WERI-Rb-1 (cell line): ENCODE results near the gene OR6X1.

ENCODE experiments used
- DNase-seq: peaks from one replicate; pipeline ENCODE4 v3.0.0-alpha.2; 2020
- H3K27ac ChIP-seq: fragments of 250-450 bp; sonication (Bioruptor Pico); 2 replicates; pipeline ENCODE4 v1.5.1; 2020; ENCODE audit warnings: mild to moderate bottlenecking, moderate library complexity
- H3K27me3 ChIP-seq: fragments of 250-450 bp; sonication (Bioruptor Pico); 2 replicates; pipeline ENCODE4 v1.5.1; 2021; ENCODE audit warnings: mild to moderate bottlenecking, low read depth, moderate library complexity; ENCODE audit not compliant: insufficient read depth, severe bottlenecking
- H3K36me3 ChIP-seq: fragments of 250-450 bp; sonication (Bioruptor Pico); 2 replicates; pipeline ENCODE4 v1.5.1; 2020; ENCODE audit warnings: mild to moderate bottlenecking, moderate library complexity
- H3K4me3 ChIP-seq: 2 replicates; pipeline ENCODE4 v1.5.1; 2011; ENCODE audit warnings: low read depth, mild to moderate bottlenecking, control low read depth, low read length
- H3K9me3 ChIP-seq: fragments of 250-450 bp; sonication (Bioruptor Pico); 2 replicates; pipeline ENCODE4 v1.5.1; 2021; ENCODE audit warnings: mild to moderate bottlenecking, moderate library complexity; ENCODE audit not compliant: severe bottlenecking
- CTCF ChIP-seq: IDR thresholded peaks from 2 replicates; pipeline ENCODE4 v1.5.1; 2011; ENCODE audit warnings: low read depth, mild to moderate bottlenecking, control low read depth, inconsistent platforms, low read length

The OR6X1 gene

GRCh38 chr11:123765601-123766000 is 11.3 kb upstream of the OR6X1 start:
- Histone ChIP-seq H3K4me3 (no peak overlapping the region), H3K36me3 (no peaks in the 10 kb centered on the region), H3K27ac (no peak overlapping the region), H3K9me3 (no peaks in the 10 kb centered on the region), H3K27me3 (no peaks in the 10 kb centered on the region)
- TF ChIP-seq CTCF = no peak
- no peak for DNase-seq

- DNase-seq = no peak
- no peaks in the 10 kb centered on the region for H3K36me3 ChIP-seq
- no peaks in the 10 kb centered on the region for H3K27me3 ChIP-seq
- no peak for TF ChIP-seq CTCF
- H3K4me3 ChIP-seq = no peak overlapping the region
- H3K27ac ChIP-seq = no peak overlapping the region
- H3K9me3 ChIP-seq = no peaks in the 10 kb centered on the region
Observed at GRCh38 chr11:123762422-123762821, 8.1 kb upstream of the OR6X1 start.

- no peak for TF ChIP-seq CTCF
- Histone ChIP-seq H3K9me3 (no peaks in the 10 kb centered on the region), H3K27me3 (no peaks in the 10 kb centered on the region), H3K36me3 (no peaks in the 10 kb centered on the region), H3K27ac (no peak overlapping the region), H3K4me3 (no peak overlapping the region)
- no peak for DNase-seq
Observed at GRCh38 chr11:123760894-123761293, 6.6 kb upstream of the OR6X1 start.

- no peak for TF ChIP-seq CTCF
- Histone ChIP-seq H3K4me3 (no peak overlapping the region), H3K27me3 (no peaks in the 10 kb centered on the region), H3K27ac (no peak overlapping the region), H3K9me3 (no peaks in the 10 kb centered on the region), H3K36me3 (no peaks in the 10 kb centered on the region)
- no peak for DNase-seq
Observed at GRCh38 chr11:123757976-123758375, 3.7 kb upstream of the OR6X1 start.

- Histone ChIP-seq H3K36me3 (no peaks in the 10 kb centered on the region), H3K27me3 (no peaks in the 10 kb centered on the region), H3K27ac (no peak overlapping the region), H3K9me3 (no peaks in the 10 kb centered on the region), H3K4me3 (no peak overlapping the region)
- no peak for DNase-seq
- no peak for TF ChIP-seq CTCF
Observed at GRCh38 chr11:123755813-123756212, 1.5 kb upstream of the OR6X1 start.

- H3K4me3 ChIP-seq = no peak overlapping the region
- H3K36me3 ChIP-seq = no peaks in the 10 kb centered on the region
- H3K27ac ChIP-seq = no peak overlapping the region
- no peak for DNase-seq
- TF ChIP-seq CTCF = no peak
- H3K27me3 ChIP-seq = no peaks in the 10 kb centered on the region
- H3K9me3 ChIP-seq = no peaks in the 10 kb centered on the region
Observed at GRCh38 chr11:123755344-123755743, 1.0 kb upstream of the OR6X1 start.
